GM12892 (cell line): ENCODE measurements around the gene ABLIM2.

Experiments
- POLR2A ChIP-seq: IDR thresholded peaks from 2 replicates; pipeline ENCODE4 v1.6.1; 2011; ENCODE audit warnings: low read depth, low read length, control low read depth
- TAF1 ChIP-seq: IDR thresholded peaks from 2 replicates; pipeline ENCODE4 v1.6.1; 2011; ENCODE audit warnings: low read depth, mild to moderate bottlenecking, control low read depth, low read length, borderline replicate concordance

GRCh38 chr4:8077181-8078108 is 81.2 kb downstream of the ABLIM2 start:
- no peak for TF ChIP-seq TAF1
- no peak for TF ChIP-seq POLR2A
